NCI-H146 treated with DMSO at 0.1 percent for 48 hours (cell line): ENCODE results near the gene DNAH5.
"Not testable (repeated sequence)": the region's sequence is repeated elsewhere in the genome, so short reads cannot be mapped to it uniquely, and the experiment has no call there.

ENCODE experiments used
- DNase-seq: peaks from one replicate; lab custom pipeline; 2025; ENCODE audit not compliant: unreplicated experiment; lab: John Stamatoyannopoulos, UW

DNAH5 gene, protein sequence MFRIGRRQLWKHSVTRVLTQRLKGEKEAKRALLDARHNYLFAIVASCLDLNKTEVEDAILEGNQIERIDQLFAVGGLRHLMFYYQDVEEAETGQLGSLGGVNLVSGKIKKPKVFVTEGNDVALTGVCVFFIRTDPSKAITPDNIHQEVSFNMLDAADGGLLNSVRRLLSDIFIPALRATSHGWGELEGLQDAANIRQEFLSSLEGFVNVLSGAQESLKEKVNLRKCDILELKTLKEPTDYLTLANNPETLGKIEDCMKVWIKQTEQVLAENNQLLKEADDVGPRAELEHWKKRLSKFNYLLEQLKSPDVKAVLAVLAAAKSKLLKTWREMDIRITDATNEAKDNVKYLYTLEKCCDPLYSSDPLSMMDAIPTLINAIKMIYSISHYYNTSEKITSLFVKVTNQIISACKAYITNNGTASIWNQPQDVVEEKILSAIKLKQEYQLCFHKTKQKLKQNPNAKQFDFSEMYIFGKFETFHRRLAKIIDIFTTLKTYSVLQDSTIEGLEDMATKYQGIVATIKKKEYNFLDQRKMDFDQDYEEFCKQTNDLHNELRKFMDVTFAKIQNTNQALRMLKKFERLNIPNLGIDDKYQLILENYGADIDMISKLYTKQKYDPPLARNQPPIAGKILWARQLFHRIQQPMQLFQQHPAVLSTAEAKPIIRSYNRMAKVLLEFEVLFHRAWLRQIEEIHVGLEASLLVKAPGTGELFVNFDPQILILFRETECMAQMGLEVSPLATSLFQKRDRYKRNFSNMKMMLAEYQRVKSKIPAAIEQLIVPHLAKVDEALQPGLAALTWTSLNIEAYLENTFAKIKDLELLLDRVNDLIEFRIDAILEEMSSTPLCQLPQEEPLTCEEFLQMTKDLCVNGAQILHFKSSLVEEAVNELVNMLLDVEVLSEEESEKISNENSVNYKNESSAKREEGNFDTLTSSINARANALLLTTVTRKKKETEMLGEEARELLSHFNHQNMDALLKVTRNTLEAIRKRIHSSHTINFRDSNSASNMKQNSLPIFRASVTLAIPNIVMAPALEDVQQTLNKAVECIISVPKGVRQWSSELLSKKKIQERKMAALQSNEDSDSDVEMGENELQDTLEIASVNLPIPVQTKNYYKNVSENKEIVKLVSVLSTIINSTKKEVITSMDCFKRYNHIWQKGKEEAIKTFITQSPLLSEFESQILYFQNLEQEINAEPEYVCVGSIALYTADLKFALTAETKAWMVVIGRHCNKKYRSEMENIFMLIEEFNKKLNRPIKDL (N-terminal part only)

DNA sequence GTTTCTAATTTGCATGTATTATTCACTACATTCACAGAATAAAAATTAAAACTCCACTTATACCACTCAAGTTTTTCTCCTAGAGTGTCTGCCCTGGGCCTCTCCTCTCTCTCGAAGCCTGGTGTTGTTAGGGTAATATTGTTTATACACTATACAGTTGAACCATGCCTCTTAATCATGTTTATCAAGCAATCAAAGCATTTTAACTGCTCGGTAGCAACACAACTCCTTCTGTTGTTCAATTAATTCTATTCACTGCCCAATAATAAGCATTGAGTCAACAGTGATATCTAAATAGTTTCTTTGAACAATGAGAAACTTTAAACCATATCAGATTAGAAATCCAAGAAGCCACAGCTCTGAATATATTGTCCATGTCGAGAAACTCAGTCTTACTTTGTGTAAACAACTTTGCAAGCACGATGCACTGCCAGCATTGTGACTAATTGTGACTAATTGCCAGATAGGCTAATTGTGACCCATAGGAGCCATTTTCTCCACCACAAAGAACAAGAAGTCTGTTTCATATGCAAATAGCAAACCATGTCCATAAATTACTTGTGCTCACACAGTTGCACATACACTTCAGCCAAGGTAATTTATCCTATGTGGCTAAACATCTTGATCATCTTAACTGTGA is at the start of gene DNAH5:
Gene DNAH5 (minus strand): TSS at position 129 of the 640 bp plus-strand sequence. CDS start 250 bp downstream, outside the sequence.
- no peak for DNase-seq

DNA sequence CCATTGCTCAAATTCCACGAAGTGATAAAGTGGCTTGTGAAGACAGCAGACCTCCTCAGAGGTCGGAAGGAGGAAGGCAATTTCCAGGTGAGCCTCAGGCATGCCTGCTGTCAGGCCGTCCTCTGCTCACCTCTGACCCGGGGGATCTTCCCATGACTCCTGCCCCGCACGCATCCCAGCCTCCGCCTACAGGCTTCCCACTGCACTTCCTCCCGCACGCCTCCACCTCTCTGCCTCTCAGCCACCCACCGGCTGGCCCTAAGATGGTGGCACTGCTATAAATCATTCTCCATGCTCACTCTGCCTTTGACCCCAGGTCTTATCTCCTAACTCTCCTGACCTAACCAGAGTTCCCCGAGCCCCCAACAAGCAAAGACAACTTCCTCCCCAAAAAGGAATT is 49.4 kb upstream of the DNAH5 start:
- no peak for DNase-seq

DNA sequence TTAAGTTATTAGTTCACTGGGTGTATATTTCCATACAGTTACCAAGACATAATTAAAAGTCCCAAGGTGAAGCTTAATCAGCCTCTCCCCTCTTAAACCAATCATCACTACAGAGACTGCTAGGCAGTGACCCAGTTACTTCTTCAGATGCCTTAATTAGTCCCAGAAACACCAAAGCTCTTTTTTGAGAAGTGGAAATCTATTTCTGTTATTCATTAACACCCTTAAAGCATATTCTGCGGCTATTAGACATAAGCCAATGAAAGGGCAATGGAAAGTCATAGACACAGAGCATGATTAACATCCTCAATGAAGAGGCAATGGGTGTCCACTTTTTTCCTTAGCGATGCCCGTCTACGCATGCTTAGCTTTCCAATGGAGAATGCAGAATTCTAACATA is 48.3 kb upstream of the DNAH5 start:
- no peak for DNase-seq

DNA sequence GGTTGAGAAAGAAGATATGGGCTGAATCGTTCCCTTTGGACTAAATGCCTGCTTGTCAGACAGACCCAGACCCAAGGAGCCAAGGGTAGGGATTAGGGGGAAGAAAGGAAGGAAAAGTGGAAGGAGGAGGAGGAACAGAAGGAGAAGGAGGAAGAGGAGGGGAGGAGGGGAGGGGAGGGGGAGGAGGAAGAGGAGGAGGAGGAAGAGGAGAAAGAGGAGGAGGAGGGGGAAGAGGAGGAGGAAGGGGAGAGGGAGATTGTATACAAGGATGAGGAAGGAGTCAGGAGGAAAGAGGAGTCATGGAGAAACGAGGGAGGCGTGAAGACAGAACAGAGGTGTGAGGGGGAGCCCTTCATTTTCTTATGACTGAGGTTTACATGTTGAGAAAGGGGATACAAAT is 46.9 kb upstream of the DNAH5 start:
- DNase-seq = no peak

DNA sequence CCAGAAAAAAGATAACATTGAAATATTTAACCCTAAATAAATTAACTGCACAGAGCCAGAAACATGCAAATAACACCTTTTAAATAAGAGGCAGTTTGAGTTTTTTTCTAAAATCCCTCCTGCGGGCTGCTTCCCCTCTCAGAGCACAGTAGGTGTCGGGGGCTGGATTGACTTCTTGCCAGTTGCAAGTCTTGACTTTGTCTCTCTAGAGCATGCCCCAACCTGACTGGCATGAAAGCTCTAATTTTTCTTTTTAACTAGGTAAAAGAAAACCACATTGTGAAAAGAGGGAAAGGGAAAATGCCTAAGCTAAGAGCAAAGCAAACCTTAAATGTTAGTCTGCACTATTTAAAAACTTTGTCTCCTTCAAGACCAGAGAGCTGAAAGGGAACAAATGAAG is 46.4 kb upstream of the DNAH5 start:
- DNase-seq = no peak

GRCh38 chr5:13989832-13990231 is 45.3 kb upstream of the DNAH5 start:
- DNase-seq = no peak

- peak; percentile 13 for DNase-seq
Measured at GRCh38 chr5:13987843-13988464, 43.5 kb upstream of the DNAH5 start.

DNA sequence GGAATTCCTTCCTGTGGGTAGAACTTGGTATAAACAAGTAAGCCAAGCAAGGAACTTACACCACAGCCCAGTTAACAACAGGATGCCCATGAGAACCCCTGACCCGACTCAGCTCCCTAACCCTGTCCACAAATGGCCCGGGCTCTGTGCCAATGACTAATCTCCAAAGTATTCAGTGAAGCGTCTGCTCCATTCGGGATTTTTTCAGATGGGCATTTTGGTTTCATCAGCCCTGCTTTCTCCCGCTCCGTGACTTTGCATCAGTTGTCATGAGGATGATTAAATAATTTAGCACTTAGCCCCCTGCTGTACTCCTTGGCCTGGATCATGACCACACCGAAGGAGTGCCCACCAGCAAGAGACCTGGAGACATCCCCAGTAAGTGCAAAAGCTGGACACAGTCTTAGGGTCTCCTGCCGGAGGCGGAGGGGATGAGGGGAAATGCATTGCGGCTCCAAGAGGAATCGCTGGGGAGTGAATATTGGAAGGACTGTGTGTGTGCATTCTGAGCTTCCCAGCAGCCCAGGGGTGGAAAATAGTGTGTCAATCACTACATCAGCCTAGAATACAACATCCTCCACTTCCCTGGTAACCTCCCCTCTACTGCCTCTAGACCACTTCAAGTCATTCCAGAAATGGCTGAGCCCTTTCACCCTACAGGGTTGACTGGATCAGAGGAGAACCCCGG is 41.4 kb upstream of the DNAH5 start:
- DNase-seq = no peak

DNA sequence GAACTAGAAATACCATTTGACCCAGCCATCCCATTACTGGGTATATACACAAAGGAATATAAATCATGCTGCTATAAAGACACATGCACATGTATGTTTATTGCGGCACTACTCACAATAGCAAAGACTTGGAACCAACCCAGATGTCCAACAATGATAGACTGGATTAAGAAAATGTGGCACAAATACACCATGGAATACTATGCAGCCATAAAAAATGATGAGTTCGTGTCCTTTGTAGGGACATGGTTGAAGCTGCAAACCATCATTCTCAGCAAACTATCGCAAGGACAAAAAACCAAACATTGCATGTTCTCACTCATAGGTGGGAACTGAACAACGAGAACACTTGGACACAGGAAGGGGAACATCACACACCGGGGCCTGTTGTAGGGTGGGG is 40.4 kb upstream of the DNAH5 start:
- DNase-seq = not testable (repeated sequence)

DNA sequence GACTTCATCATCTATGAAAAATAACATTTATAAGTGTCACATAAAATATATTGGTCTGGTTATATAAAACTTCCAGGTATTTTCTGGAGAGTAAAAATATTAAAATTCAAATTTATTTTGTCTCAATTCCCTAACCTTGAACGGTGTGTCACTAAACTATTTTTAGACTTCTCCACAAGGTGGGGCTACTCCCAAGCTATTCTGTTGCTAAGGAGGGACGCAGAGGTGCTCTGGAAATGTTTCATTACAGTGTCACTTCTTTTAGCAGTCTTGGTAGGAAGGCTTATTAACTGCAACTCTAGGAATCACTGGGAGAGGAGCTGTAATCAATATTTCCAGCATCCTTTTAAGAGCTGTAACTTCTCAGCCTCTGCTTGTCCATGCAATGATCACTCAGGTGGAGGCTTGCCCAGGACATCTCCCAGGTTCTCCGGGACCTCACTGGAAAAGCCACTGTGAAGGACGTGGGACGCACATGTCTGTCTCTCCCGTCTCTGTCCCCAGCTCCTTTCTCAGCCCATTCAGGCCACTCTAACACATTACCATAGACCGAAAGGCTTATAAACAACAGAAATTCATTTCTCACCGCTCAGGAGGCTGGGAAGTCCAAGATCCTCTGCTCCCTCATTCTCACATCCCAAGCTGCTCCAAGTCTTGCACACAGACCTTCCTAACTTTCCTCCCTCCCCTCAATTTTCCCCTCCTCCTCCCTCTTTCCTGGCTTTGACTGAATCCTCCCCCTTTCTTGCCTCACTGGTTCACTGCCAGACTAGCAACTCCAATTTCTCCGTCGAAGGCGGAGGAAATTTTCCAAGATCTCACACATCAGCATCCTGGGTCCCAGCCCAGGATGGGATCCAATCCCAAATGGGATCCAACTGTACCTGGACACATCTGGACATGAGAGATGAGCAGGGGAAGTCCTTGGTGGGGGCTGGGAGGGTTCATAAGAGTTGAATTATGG is 32.7 kb upstream of the DNAH5 start:
- peak; percentile 22 for DNase-seq

DNA sequence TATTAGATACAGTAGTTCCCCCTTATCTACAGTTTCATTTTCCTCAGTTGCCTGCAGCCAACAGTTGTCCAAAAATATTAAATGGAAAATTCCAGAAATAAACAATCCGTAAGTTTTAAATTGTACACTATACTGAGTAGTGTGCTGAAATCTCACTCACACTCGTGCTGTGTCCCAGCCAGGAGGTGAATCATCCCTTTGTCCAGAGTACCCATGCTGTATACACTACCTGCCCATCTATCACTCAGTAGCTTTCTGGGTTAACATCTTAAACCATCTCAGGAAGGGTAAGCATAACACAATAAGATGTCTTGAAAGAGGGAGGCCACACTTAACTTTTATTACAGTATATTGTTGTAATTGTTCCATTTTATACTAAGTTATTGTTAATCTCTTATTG is 31.7 kb upstream of the DNAH5 start:
- DNase-seq = no peak

DNA sequence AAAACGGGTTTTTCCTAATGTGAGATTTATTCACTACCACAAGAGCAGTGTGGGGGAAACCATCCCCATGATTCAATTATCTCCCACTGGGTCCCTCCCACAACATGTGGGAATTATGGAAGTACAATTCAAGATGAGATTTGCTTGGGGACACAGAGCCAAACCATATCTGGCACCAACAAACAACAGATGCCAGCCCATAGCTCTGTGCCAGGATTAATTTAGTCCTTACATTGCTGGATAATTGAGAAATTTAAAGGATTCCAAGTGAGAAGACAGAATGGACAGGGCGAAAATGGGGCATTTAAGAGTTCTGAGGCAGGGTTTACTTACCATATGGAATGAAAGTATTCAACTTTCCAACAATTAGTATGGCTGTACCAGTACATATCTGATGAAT is 30.8 kb upstream of the DNAH5 start:
- no peak for DNase-seq

DNA sequence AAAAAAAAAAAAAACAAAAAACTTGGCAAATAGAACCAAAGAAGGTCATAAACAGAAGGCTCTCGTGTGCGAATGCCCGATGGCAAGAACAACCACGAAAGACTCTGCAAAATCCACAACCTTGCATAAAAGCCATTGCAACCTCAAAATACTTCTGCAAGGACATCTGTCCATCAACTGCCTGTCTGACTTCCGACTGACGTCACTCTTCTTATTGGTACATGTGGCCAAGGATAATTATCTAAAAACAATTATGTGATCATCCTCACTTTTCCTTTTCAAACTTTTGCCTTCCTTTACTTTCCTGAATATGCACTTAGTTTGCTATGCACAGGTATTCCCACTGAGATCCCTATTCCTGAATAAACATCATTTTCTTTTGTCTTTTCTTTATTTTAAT is 29.2 kb upstream of the DNAH5 start:
- no peak for DNase-seq

DNA sequence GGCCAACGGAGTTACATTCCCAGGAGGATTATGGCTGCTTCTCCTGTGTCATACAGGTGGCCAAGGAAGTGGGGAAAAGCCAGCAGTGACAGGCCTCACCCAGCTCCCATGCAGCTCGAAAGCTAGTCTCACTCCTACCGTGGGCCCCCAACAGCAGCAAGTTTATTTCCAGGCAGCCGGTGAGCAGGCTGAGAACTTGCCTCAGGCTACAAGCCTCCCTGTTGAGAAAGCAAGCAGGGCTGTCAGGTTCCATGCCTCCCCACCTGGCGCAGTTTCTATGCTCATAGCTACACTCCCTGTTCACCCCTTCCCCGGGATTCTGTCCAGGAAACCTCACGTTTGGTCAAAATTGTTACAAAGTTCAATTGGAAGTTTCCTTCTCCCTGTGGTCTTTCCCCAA is 27.5 kb upstream of the DNAH5 start:
- DNase-seq = no peak

- DNase-seq = peak; percentile 1
Measured at GRCh38 chr5:13957032-13957645, 12.7 kb upstream of the DNAH5 start.

DNA sequence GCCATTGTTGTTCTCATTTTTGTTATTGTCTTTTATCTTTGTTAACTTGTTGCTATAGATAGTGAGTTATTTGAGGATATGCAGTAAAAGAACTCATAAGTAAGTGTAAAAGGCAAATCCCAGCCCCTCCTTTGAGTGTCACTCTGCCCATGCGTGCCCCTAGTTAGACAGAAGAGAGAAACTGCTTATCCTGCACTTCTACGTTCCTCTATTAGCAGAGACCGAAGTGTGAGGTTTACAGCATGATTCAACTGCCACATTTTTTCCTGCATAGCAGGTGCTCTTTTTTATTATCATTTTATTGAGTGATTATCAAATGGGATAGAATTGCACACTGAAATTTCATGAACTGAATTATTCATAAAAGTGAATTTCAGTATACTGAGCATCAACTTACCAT is 12.0 kb upstream of the DNAH5 start:
- DNase-seq = no peak

DNA sequence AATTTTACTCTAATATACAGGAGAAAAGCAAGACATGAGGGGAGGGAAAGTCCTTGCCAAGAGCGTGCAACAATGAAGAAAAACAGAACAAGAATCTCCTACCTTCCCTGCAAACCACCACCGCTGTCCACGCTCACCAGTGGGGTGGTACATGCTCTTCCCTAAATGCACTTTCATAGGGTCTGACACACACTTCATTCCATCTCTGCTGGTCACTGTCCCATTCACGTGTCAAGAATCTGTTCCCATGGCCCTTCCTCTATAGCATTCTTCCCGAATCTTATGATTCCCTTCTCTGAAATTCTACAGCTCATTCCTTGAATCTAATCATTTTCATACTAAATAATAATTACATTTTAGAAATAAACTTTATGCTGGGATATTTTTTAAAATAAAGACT is 11.4 kb upstream of the DNAH5 start:
- DNase-seq = no peak

DNA sequence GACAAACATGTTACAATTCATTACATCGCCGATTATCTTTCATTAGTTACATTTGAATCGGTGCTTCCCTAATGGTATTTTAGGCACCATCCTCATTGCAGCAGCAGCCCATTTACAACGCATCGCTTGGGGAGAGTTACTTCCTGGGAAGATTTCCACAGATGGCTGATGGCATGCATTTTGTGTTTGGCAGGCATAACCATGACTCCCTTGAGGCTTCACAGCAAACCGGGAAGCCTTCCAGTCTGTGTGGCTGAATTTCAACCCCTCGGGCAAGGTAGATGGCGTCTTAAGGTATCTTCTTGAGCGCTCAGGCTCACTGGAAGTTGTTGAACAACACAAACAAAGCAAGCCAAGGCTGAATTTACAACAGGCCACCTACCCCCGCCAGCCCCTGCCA is 1.6 kb upstream of the DNAH5 start:
- no peak for DNase-seq
